Measurements from ENCODE around the gene AAK1. TPM values are rescaled to one million over a fixed set of nuclear protein-coding genes. Genes with fewer than 3 reads are reported as not detected.

The AAK1 gene
- total and polyA plus RNA-seq, 2 of the 13 experiments (the other 11 are each of a cell fraction or from before 2014, with no cell fraction given) = 9.8 to 10.3 TPM

- TF ChIP-seq ZNF607 (CRISPR knock-in tag; IDR thresholded peaks at IDR 0.05; ENCODE audit: borderline replicate concordance) (no peak), HDAC1 (CRISPR knock-in tag; IDR thresholded peaks at IDR 0.05) (no peak), MED1 (CRISPR knock-in tag; IDR thresholded peaks at IDR 0.05) (peak; percentile 44; the same call in 1 of the 2 replicates), TFDP2 (CRISPR knock-in tag; IDR thresholded peaks at IDR 0.05) (no peak), FOSL1 (CRISPR knock-in tag; IDR thresholded peaks at IDR 0.05; ENCODE audit: borderline replicate concordance) (peak; percentile 83), ZFX (CRISPR knock-in tag; IDR thresholded peaks at IDR 0.05; ENCODE audit: low read depth) (peak; percentile 67; the same call in 1 of the 2 replicates), HNRNPLL (IDR thresholded peaks at IDR 0.05; ENCODE audit: low read depth, low read length, poor library complexity, severe bottlenecking) (peak; percentile 59), ZNF781 (CRISPR knock-in tag; IDR thresholded peaks at IDR 0.05; ENCODE audit: borderline replicate concordance, not compliant biosample characterization) (no peak), ZBTB4 (CRISPR knock-in tag; IDR thresholded peaks at IDR 0.05; ENCODE audit: borderline replicate concordance) (no peak), IRF9 (CRISPR knock-in tag; IDR thresholded peaks at IDR 0.05; ENCODE audit: borderline replicate concordance) (no peak), ZNF687 (CRISPR knock-in tag; IDR thresholded peaks at IDR 0.05) (peak; percentile 36; the same call in 1 of the 2 replicates), PRPF4 (IDR thresholded peaks at IDR 0.05; ENCODE audit: low read depth, low read length, poor library complexity, severe bottlenecking) (no peak), ZNF124 (CRISPR knock-in tag; IDR thresholded peaks at IDR 0.05) (0 out of 2 replicates have a peak, but pooled peaks have one; percentile 53), FOXK1 (CRISPR knock-in tag; IDR thresholded peaks at IDR 0.05; ENCODE audit: borderline replicate concordance, low read depth) (peak; percentile 45; the same call in 1 of the 2 replicates), ZBTB44 (CRISPR knock-in tag; IDR thresholded peaks at IDR 0.05) (no peak)
Observed at GRCh38 chr2:69642709-69643601, 584 bp downstream of the AAK1 start (continued).
